Measurements from ENCODE around the gene NEK6. TPM values are rescaled to one million over a fixed set of nuclear protein-coding genes. Genes with fewer than 3 reads are reported as not detected.

The NEK6 gene
- total RNA-seq, 1 donor from 2014 or later, result 24.4 TPM

DNA sequence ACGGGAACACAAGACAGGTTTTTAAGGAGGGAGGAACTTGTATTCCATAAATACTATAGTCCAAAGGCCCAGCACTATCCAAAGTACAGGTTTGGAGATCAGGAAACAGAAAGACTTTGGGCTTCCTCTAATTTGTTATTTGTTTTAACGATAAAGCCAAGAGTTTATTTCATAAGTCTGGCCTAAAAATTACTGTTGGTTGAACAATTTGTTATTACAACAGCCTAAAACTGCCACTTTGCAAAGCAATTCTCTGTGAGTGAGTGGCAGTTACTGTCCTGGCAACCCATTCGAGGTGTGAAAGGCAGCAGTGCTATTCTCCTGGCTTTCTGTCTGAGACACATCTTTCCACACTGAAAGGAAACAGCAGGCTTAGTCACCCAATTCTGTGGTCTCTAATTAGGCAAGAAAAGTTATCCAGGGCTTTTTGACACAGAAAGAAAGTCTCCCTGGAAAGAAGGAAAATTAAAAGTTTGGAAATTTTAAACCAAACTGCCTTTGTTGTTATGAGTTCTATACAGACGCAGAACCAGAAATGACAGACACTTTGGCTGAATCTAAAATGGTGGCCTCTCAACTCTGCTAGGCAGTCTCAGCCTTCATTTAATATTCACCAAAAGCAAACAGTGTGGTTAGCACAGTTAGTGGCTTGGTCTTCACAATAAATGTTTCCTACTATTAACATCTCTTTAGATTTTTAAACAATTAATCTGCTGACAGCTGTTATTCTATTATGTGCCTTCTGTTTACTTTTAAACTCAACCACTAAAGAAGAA is 123.6 kb downstream of the NEK6 start:
- H3K4me3 Mint-ChIP-seq (ENCODE audit: low read depth), result no peak overlapping the region
- no peaks in the 10 kb centered on the region for H3K9me3 Mint-ChIP-seq (ENCODE audit: low read depth)
- H3K27ac Mint-ChIP-seq, result no peak overlapping the region
- peaks cover 21% of the 10 kb centered on the region for H3K4me1 Mint-ChIP-seq (ENCODE audit: low read depth)
- TF ChIP-seq, protein P1, sequence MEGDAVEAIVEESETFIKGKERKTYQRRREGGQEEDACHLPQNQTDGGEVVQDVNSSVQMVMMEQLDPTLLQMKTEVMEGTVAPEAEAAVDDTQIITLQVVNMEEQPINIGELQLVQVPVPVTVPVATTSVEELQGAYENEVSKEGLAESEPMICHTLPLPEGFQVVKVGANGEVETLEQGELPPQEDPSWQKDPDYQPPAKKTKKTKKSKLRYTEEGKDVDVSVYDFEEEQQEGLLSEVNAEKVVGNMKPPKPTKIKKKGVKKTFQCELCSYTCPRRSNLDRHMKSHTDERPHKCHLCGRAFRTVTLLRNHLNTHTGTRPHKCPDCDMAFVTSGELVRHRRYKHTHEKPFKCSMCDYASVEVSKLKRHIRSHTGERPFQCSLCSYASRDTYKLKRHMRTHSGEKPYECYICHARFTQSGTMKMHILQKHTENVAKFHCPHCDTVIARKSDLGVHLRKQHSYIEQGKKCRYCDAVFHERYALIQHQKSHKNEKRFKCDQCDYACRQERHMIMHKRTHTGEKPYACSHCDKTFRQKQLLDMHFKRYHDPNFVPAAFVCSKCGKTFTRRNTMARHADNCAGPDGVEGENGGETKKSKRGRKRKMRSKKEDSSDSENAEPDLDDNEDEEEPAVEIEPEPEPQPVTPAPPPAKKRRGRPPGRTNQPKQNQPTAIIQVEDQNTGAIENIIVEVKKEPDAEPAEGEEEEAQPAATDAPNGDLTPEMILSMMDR (IDR thresholded peaks at IDR 0.05; ENCODE audit: unreplicated experiment), result no peak
- peaks cover 16% of the 10 kb centered on the region for H3K36me3 Mint-ChIP-seq (ENCODE audit: insufficient read depth)
- no peak for DNase-seq (ENCODE audit: low spot score, unreplicated experiment)
- no peaks in the 10 kb centered on the region for H3K27me3 Mint-ChIP-seq

DNA sequence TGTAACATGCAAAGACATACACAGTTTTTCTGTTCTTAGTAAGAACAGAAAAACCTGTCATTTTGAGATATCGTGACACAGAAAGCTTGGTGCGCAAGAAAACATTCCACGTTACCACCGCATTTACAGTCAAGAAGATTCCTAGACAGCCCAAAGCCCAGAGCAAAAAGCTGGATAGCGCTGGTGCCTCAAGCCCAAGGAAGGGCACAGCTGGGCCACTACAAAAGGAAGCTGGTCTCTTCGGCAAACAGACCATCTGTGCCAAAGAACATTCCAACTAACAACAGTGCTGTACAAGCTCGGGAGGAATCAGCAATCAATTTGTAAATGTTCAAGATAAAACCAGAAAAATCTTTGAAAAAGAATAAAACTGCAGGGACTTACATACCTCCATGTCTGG is 126.5 kb downstream of the NEK6 start:
- Mint-ChIP-seq H3K4me3 (ENCODE audit: low read depth) (no peak overlapping the region), H3K27ac (peak overlapping the region; percentile 29), H3K9me3 (ENCODE audit: low read depth) (no peaks in the 10 kb centered on the region), H3K36me3 (ENCODE audit: insufficient read depth) (peaks cover 16% of the 10 kb centered on the region), H3K27me3 (no peaks in the 10 kb centered on the region), H3K4me1 (ENCODE audit: low read depth) (peaks cover 46% of the 10 kb centered on the region)
- DNase-seq (ENCODE audit: low spot score, unreplicated experiment), result no peak
- TF ChIP-seq, protein P1 (IDR thresholded peaks at IDR 0.05; ENCODE audit: unreplicated experiment), result no peak

DNA sequence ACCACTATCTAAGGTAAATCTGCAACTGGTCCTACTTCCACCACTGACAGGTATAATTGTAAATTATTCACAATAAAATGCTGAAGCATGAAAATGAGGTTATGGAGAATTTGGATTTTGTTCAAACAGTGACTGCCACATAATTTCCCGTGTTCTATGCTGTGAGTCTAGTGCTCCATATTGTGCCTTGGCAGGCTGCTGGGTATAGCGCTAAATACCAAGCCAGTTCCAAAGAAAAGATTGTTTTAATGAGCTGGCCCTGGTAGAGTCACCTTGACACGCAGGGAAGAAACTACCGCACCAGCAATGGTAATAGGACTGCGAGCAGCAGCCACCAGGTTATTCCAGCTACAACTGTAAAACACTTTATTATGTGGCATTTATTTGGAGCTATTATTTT is 127.1 kb downstream of the NEK6 start:
- no peak overlapping the region for H3K4me3 Mint-ChIP-seq (ENCODE audit: low read depth)
- no peak overlapping the region for H3K27ac Mint-ChIP-seq
- H3K27me3 Mint-ChIP-seq, result no peaks in the 10 kb centered on the region
- no peaks in the 10 kb centered on the region for H3K9me3 Mint-ChIP-seq (ENCODE audit: low read depth)
- H3K36me3 Mint-ChIP-seq (ENCODE audit: insufficient read depth), result peaks cover 15% of the 10 kb centered on the region
- TF ChIP-seq, protein P1 (IDR thresholded peaks at IDR 0.05; ENCODE audit: unreplicated experiment), result no peak
- H3K4me1 Mint-ChIP-seq (ENCODE audit: low read depth), result peaks cover 52% of the 10 kb centered on the region
- DNase-seq (ENCODE audit: low spot score, unreplicated experiment), result no peak

DNA sequence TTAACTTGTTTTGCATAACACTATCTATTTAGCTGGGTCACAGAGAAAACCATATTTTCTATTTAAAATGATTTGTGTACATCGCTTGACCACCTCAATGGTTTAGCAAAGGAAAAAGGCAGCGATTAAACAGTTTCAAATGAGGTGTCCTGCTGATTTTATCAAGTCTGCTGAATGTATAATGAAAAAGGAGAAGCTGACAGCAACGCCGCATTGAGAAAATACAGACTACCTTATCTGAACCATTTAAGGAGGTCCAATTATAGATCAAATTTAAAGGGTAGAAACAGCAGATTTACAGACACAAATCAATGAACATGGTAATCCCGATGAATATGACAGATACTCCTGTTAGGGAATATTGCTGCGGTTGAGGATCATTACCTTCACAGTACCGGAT is 127.9 kb downstream of the NEK6 start:
- no peaks in the 10 kb centered on the region for H3K9me3 Mint-ChIP-seq (ENCODE audit: low read depth)
- H3K4me3 Mint-ChIP-seq (ENCODE audit: low read depth), result no peak overlapping the region
- H3K36me3 Mint-ChIP-seq (ENCODE audit: insufficient read depth), result peaks cover 10% of the 10 kb centered on the region
- H3K4me1 Mint-ChIP-seq (ENCODE audit: low read depth), result peaks cover 60% of the 10 kb centered on the region
- TF ChIP-seq, protein P1 (IDR thresholded peaks at IDR 0.05; ENCODE audit: unreplicated experiment), result no peak
- H3K27ac Mint-ChIP-seq, result no peak overlapping the region
- no peaks in the 10 kb centered on the region for H3K27me3 Mint-ChIP-seq
- no peak for DNase-seq (ENCODE audit: low spot score, unreplicated experiment)

DNA sequence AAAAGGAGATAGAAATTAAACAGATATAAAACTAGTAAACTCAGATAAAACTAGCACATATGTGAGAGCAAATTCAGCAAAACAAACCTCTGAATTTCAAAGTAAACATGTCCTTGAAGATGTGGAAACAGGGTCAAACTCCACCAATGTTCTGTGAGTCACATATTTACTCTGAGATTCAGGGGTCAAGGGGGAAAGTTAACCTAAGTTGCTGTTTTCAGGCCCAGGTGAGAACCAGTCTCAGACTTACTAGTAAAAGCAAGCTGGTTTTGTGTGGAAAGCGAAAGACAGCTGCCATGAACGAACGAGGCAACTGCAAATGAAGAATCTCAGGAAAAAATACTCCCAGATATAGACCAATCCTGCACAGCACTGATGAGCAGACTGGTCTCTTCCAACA is 128.5 kb downstream of the NEK6 start:
- Mint-ChIP-seq H3K9me3 (ENCODE audit: low read depth) (no peaks in the 10 kb centered on the region), H3K36me3 (ENCODE audit: insufficient read depth) (peaks cover 10% of the 10 kb centered on the region), H3K4me3 (ENCODE audit: low read depth) (no peak overlapping the region), H3K27me3 (no peaks in the 10 kb centered on the region), H3K27ac (peak overlapping the region; percentile 88), H3K4me1 (ENCODE audit: low read depth) (peaks cover 65% of the 10 kb centered on the region)
- TF ChIP-seq, protein P1 (IDR thresholded peaks at IDR 0.05; ENCODE audit: unreplicated experiment), result no peak
- DNase-seq (ENCODE audit: low spot score, unreplicated experiment), result no peak

All from progenitor cell of endocrine pancreas (in vitro differentiated cells).